Skeletal muscle cell (primary cell): ENCODE measurements around the gene SLC25A45.

Experiments used
- DNase-seq: peaks from one replicate; pipeline ENCODE4 v3.0.0-alpha.2; 2010; ENCODE audit warnings: low read depth
- H3K4me3 ChIP-seq: 2 replicates; pipeline ENCODE4 v1.5.1; 2011; ENCODE audit warnings: low read depth, mild to moderate bottlenecking, control low read depth, low read length, moderate library complexity

SLC25A45 gene

GRCh38 chr11:65382033-65382803 is at the start of gene SLC25A45:
Gene SLC25A45 (minus strand): TSS chr11:65382646. CDS start chr11:65381951, 695 bp downstream.
- H3K4me3 ChIP-seq, result peak within 1 kb of the TSS; percentile 33
- DNase-seq, result peak; percentile 99

GRCh38 chr11:65431451-65432099 is 49.1 kb upstream of the SLC25A45 start:
- DNase-seq, result no peak

GRCh38 chr11:65430406-65431217 is 48.2 kb upstream of the SLC25A45 start:
- H3K4me3 ChIP-seq, result peak overlapping the region; percentile 86
- no peak for DNase-seq

More at GRCh38 chr11:65431451-65432099, 49.1 kb upstream of the SLC25A45 start:
- peak overlapping the region; percentile 86 for H3K4me3 ChIP-seq

- H3K4me3 ChIP-seq, result peak overlapping the region; percentile 86
- DNase-seq, result no peak
These were observed 47.4 kb upstream of the SLC25A45 start for GRCh38 chr11:65429724-65430405.

- DNase-seq, result no peak
- H3K4me3 ChIP-seq, result peak overlapping the region; percentile 86
These were observed 46.7 kb upstream of the SLC25A45 start for GRCh38 chr11:65429068-65429681.

GRCh38 chr11:65428578-65429067 is 46.2 kb upstream of the SLC25A45 start:
- no peak for DNase-seq
- peak overlapping the region; percentile 86 for H3K4me3 ChIP-seq

- DNase-seq, result no peak
- peak overlapping the region; percentile 86 for H3K4me3 ChIP-seq
These were observed 45.5 kb upstream of the SLC25A45 start for GRCh38 chr11:65427691-65428577.

- H3K4me3 ChIP-seq, result peak overlapping the region; percentile 86
- no peak for DNase-seq
These were observed 44.6 kb upstream of the SLC25A45 start for GRCh38 chr11:65426839-65427690.

GRCh38 chr11:65425971-65426838 is 43.8 kb upstream of the SLC25A45 start:
- DNase-seq, result no peak
- peak overlapping the region; percentile 86 for H3K4me3 ChIP-seq

GRCh38 chr11:65425105-65425970 is 42.9 kb upstream of the SLC25A45 start:
- peak overlapping the region; percentile 86 for H3K4me3 ChIP-seq
- no peak for DNase-seq

GRCh38 chr11:65424205-65425104 is 42.0 kb upstream of the SLC25A45 start:
- DNase-seq, result no peak
- H3K4me3 ChIP-seq, result peak overlapping the region; percentile 86

GRCh38 chr11:65423516-65424204 is 41.2 kb upstream of the SLC25A45 start:
- no peak for DNase-seq
- H3K4me3 ChIP-seq, result peak overlapping the region; percentile 86

GRCh38 chr11:65422633-65423515 is 40.4 kb upstream of the SLC25A45 start, which contains the start of gene NEAT1:
Gene NEAT1 (plus strand): TSS chr11:65422798.
- H3K4me3 ChIP-seq, result peak within 1 kb of the TSS; percentile 86
- DNase-seq, result peak; percentile 88
